Memory B cell (primary cell): ENCODE data around the gene SLAMF7.
"Not testable (repeated sequence)": the region's sequence is repeated elsewhere in the genome, so short reads cannot be mapped to it uniquely, and the experiment has no call there.

ENCODE experiments used
- ATAC-seq: fragments of 150-1000 bp; cut with Tn5 transposase; 2 replicates; pipeline ENCODE4 v1.10.0; 2021; ENCODE audit warnings: low read depth, mild to moderate bottlenecking, moderate library complexity
- DNase-seq, 2 donors: peaks; one replicate each; pipeline ENCODE4 v3.0.0; 2022; ENCODE audit warnings: low spot score in 2 of 2
- H3K27ac Mint-ChIP-seq: one replicate; pipeline ENCODE4 v1.8.0; 2022; ENCODE audit warnings: mild to moderate bottlenecking, moderate library complexity, mixed read lengths
- H3K27me3 Mint-ChIP-seq: one replicate; pipeline ENCODE4 v1.8.0; 2022; ENCODE audit warnings: mixed read lengths
- H3K36me3 Mint-ChIP-seq: one replicate; pipeline ENCODE4 v1.8.0; 2022; ENCODE audit warnings: mild to moderate bottlenecking, mixed read lengths
- H3K4me1 Mint-ChIP-seq: one replicate; pipeline ENCODE4 v1.8.0; 2022; ENCODE audit warnings: mixed read lengths
- H3K4me3 Mint-ChIP-seq: one replicate; pipeline ENCODE4 v1.8.0; 2022; ENCODE audit warnings: mild to moderate bottlenecking, moderate library complexity, mixed read lengths
- H3K9me3 Mint-ChIP-seq: one replicate; pipeline ENCODE4 v1.8.0; 2022; ENCODE audit warnings: mixed read lengths

SLAMF7 gene

DNA sequence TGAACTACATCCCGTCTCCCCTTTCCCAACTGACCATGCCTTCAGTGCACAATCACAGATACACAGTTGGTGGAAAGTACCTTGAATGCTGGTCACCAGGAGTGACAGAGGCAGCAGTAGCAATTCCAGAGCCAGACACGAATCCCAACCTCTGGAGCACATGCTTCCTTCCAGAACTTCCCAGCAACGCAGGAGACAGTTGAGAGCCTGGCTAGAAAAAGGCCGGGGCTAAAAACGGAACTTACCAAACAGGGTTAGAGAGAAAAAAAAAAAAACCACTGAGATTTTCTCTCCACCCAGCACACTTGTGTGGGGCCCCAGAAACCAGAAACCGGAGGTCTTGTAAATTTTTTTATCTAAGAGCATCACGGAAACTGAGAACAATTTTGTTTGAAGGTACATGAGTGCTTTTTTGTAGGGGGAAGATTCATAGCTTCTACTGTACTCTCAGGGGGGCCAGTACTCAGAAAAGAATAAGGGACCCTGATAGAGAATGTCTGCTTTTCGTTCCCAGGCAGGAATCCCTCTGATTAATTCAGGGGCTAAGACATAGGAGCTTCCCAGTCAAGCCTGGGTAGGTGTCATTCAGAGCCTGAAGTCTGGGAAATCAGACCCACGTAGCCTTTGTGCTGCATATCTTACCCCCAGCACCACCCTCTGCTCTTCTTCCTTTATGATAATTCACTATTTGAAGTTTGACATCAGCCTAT lies 27.3 kb upstream of the SLAMF7 start, which contains the start of gene CD48:
Gene CD48, minus strand, starts transcription at position 221 of the 710 bp plus-strand sequence. Its CDS starts 59 bp downstream, at position 162.
- H3K4me1 Mint-ChIP-seq, result peaks cover 16% of the 10 kb centered on the region
- H3K27me3 Mint-ChIP-seq, result no peaks in the 10 kb centered on the region
- ATAC-seq (peak; percentile 55), DNase-seq (peak; percentile 30 to 31)
- no peak within 1 kb of the TSS for H3K27ac Mint-ChIP-seq
- no peaks in the 10 kb centered on the region for H3K36me3 Mint-ChIP-seq
- no peaks in the 10 kb centered on the region for H3K9me3 Mint-ChIP-seq
- H3K4me3 Mint-ChIP-seq, result no peak within 1 kb of the TSS

DNA sequence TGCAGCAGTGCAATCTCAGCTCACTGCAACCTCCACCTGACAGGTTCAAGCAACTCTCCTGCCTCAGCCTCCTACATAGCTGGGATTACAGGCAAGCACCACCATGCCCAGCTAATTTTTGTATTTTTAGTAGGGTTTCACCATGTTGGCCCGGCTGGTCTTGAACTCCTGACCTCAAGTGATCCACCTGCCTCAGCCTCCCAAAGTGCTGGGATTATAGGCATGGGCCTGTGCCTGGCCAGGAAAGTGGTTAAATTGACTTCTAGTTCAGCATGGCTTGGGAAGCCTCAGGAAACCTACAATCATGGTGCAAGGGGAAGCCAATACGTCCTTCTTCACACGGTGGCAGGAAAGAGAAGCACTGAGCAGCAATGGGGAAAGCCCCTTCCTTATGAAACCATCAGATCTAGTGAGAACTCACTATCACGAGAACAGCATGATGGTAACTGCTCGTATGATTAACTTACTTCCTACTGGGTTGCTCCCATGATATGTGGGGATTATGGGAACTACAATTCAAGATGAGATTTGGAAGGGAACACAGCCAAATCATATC lies 26.4 kb upstream of the SLAMF7 start:
- peak; percentile 35 to 54 for DNase-seq
- H3K27ac Mint-ChIP-seq, H3K36me3 Mint-ChIP-seq, H3K27me3 Mint-ChIP-seq, H3K4me3 Mint-ChIP-seq, H3K9me3 Mint-ChIP-seq: not testable (repeated sequence)
- peaks cover 16% of the 10 kb centered on the region for H3K4me1 Mint-ChIP-seq
- ATAC-seq, result peak; percentile 70

DNA sequence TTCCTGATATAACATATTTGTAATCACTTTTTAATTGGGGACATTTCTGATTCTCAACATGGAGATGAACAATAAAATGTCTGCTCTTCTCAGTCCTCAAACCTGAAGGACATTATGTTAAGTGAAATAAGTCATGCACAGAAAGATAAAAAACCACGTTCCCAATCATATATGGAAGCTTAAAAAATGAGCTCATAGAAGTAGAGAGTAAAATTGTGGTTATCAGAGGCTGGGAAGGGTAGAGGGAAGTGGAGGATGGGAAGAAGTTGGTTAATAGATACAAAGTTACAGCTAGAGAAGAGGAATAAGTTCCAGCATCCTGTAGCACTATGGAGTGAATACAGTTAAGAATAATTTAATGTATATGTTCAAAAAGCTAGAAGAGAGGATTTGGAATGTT lies 25.9 kb upstream of the SLAMF7 start:
- no peak for DNase-seq
- ATAC-seq, result no peak
- H3K4me1 Mint-ChIP-seq, result peaks cover 16% of the 10 kb centered on the region
- H3K27ac Mint-ChIP-seq, result no peak overlapping the region
- H3K36me3 Mint-ChIP-seq, result no peaks in the 10 kb centered on the region
- H3K27me3 Mint-ChIP-seq, result no peaks in the 10 kb centered on the region
- no peaks in the 10 kb centered on the region for H3K9me3 Mint-ChIP-seq
- no peak overlapping the region for H3K4me3 Mint-ChIP-seq

DNA sequence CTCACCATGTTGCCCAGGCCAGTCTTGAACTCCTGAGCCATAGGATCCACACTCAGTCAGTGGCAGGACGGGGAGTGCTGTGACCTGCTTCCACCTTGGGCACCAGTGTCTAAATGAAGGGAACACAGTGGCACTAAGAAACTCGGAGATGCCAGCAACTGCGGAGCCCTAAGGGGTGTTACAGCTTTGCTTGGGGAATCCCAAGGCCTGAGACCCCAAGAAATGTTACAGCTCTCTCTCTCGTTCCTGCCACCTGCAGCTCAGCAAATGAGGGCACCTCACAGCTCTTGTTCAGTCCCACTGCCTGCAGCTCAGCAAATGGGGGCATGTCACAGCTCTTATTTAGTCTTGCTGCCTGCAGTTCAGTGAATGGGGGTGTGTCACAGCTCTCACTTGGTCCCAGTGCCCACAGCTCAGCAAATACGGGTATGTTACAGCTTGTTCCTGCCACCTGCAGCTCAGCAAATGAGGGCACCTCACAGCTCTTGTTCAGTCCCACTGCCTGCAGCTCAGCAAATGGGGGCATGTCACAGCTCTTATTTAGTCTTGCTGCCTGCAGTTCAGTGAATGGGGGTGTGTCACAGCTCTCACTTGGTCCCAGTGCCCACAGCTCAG lies 24.9 kb upstream of the SLAMF7 start:
- DNase-seq, H3K4me3 Mint-ChIP-seq, H3K27me3 Mint-ChIP-seq, H3K36me3 Mint-ChIP-seq, H3K27ac Mint-ChIP-seq, H3K9me3 Mint-ChIP-seq: not testable (repeated sequence)
- H3K4me1 Mint-ChIP-seq, result peaks cover 16% of the 10 kb centered on the region
- ATAC-seq, result peak; percentile 9

- H3K9me3 Mint-ChIP-seq, result no peaks in the 10 kb centered on the region
- no peaks in the 10 kb centered on the region for H3K27me3 Mint-ChIP-seq
- no peak overlapping the region for H3K4me3 Mint-ChIP-seq
- no peak for DNase-seq
- H3K36me3 Mint-ChIP-seq, result no peaks in the 10 kb centered on the region
- ATAC-seq, result no peak
- peaks cover 15% of the 10 kb centered on the region for H3K4me1 Mint-ChIP-seq
- H3K27ac Mint-ChIP-seq, result no peak overlapping the region
These were observed 23.0 kb upstream of the SLAMF7 start for GRCh38 chr1:160716013-160716412.

GRCh38 chr1:160717306-160717705 lies 21.7 kb upstream of the SLAMF7 start:
- ATAC-seq (no peak), DNase-seq (no peak)
- H3K36me3 Mint-ChIP-seq, result no peaks in the 10 kb centered on the region
- H3K27me3 Mint-ChIP-seq, result no peaks in the 10 kb centered on the region
- H3K4me1 Mint-ChIP-seq, result peaks cover 11% of the 10 kb centered on the region
- H3K27ac Mint-ChIP-seq, result no peak overlapping the region
- no peak overlapping the region for H3K4me3 Mint-ChIP-seq
- no peaks in the 10 kb centered on the region for H3K9me3 Mint-ChIP-seq

GRCh38 chr1:160718210-160718609 lies 20.8 kb upstream of the SLAMF7 start:
- ATAC-seq (no peak), DNase-seq (no peak)
- Mint-ChIP-seq H3K36me3 (no peaks in the 10 kb centered on the region), H3K27me3 (no peaks in the 10 kb centered on the region), H3K27ac (no peak overlapping the region), H3K4me1 (peaks cover 11% of the 10 kb centered on the region), H3K4me3 (no peak overlapping the region), H3K9me3 (no peaks in the 10 kb centered on the region)

- Mint-ChIP-seq H3K36me3 (no peaks in the 10 kb centered on the region), H3K27ac (no peak overlapping the region), H3K9me3 (no peaks in the 10 kb centered on the region), H3K4me3 (no peak overlapping the region), H3K27me3 (no peaks in the 10 kb centered on the region), H3K4me1 (peaks cover 6% of the 10 kb centered on the region)
- no peak for DNase-seq
- ATAC-seq, result no peak
These were observed 18.5 kb upstream of the SLAMF7 start for GRCh38 chr1:160720356-160721085.

DNA sequence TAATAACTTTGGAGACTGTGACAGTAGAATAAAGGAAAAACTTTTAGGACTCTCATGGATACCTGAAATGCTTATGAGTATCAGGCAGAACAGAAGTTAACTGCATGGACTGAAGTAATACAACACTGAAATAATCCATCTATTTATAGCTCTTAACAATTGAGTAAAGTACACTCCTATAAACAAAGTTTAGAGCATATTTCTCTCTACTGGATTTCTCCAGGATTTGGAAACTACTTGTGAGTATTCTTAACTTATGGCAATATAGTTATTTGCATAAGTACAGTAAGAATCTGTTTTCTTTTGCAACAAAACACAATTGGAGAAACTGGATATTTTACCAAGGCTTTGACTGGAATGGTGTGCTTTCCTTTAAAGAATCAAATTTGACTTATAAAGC lies 17.6 kb upstream of the SLAMF7 start:
- H3K4me3 Mint-ChIP-seq, result no peak overlapping the region
- ATAC-seq, result no peak
- H3K4me1 Mint-ChIP-seq, result peaks cover 6% of the 10 kb centered on the region
- no peaks in the 10 kb centered on the region for H3K9me3 Mint-ChIP-seq
- no peak overlapping the region for H3K27ac Mint-ChIP-seq
- no peak for DNase-seq
- H3K36me3 Mint-ChIP-seq, result no peaks in the 10 kb centered on the region
- H3K27me3 Mint-ChIP-seq, result no peaks in the 10 kb centered on the region

DNA sequence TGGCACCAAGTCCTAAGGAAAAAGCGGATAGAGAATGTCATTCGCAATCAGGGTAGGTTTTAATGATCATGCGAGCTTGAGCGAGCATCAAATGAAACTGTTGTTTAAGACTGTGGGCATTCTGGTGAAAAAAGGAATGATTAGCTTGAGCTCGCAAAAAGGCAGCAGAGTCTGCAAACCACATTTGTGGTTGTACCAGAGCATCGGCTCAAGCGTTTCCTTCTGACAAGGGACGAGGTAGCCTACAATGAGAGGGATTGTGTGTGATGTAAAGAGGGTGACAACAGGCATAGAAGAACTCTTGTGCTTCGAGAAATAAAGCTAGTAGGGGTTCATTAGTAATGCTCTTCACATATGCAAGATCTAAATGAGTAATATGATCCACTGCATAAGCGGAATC lies 16.3 kb upstream of the SLAMF7 start:
- ATAC-seq (no peak), DNase-seq (no peak)
- Mint-ChIP-seq H3K4me1 (peaks cover 6% of the 10 kb centered on the region), H3K36me3 (no peaks in the 10 kb centered on the region), H3K27me3 (no peaks in the 10 kb centered on the region), H3K4me3 (no peak overlapping the region), H3K9me3 (no peaks in the 10 kb centered on the region), H3K27ac (peak overlapping the region; percentile 3)

DNA sequence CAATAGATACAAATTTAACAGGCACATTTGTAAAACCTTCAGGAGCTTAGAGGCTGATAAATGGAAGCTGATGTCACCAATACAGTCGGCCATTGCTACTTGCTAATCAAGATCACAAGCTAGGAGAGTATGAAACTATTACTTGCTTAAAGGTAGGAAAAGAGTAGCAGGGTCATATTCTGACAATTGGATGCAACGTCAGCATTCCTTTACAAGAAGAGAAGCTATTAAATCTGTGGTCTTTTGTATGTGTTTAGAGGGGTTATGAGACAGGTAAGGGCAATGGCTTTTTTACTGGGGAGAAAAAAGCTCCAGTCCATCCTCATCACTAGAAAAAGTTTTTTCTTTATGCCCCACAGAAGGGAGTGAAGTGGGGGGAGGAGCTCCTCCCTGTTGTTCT lies 15.7 kb upstream of the SLAMF7 start:
- Mint-ChIP-seq H3K27ac (no peak overlapping the region), H3K36me3 (no peaks in the 10 kb centered on the region), H3K4me1 (peaks cover 6% of the 10 kb centered on the region), H3K9me3 (no peaks in the 10 kb centered on the region), H3K4me3 (no peak overlapping the region), H3K27me3 (no peaks in the 10 kb centered on the region)
- no peak for ATAC-seq
- no peak for DNase-seq

GRCh38 chr1:160724465-160725242 lies 14.4 kb upstream of the SLAMF7 start:
- DNase-seq, result no peak

GRCh38 chr1:160726114-160726497 lies 12.9 kb upstream of the SLAMF7 start:
- ATAC-seq (no peak), DNase-seq (no peak)
- no peak overlapping the region for H3K27ac Mint-ChIP-seq
- H3K4me1 Mint-ChIP-seq, result peaks cover 6% of the 10 kb centered on the region
- H3K9me3 Mint-ChIP-seq, result no peaks in the 10 kb centered on the region
- no peaks in the 10 kb centered on the region for H3K27me3 Mint-ChIP-seq
- no peak overlapping the region for H3K4me3 Mint-ChIP-seq
- H3K36me3 Mint-ChIP-seq, result no peaks in the 10 kb centered on the region

More at GRCh38 chr1:160724465-160725242, 14.4 kb upstream of the SLAMF7 start:
- H3K4me3 Mint-ChIP-seq, result no peak overlapping the region
- no peaks in the 10 kb centered on the region for H3K27me3 Mint-ChIP-seq
- H3K36me3 Mint-ChIP-seq, result no peaks in the 10 kb centered on the region
- peaks cover 6% of the 10 kb centered on the region for H3K4me1 Mint-ChIP-seq
- ATAC-seq, result no peak
- H3K27ac Mint-ChIP-seq, result no peak overlapping the region
- H3K9me3 Mint-ChIP-seq, result no peaks in the 10 kb centered on the region
